Psoas muscle (tissue), 8 donors: ENCODE measurements around the gene SWAP70. TPM values are rescaled to one million over a fixed set of nuclear protein-coding genes. Genes with fewer than 3 reads are reported as not detected.

Source experiments
- ATAC-seq, 4 donors: fragments of 200-7000 bp; cut with Tn5 transposase; one replicate each; pipeline ENCODE4 v1.9.1; 2020; ENCODE audit warnings: moderate library complexity in 3 of 4, mild to moderate bottlenecking in 2 of 4
- DNase-seq, 2 donors: peaks; one replicate each; pipeline ENCODE4 v3.0.0-alpha.2; 2020
- H3K27ac ChIP-seq: fragments of 200-600 bp; one replicate; pipeline ENCODE4 v1.8.0; 2022
- H3K27me3 ChIP-seq, 3 donors: fragments of 200-600 bp in 1 of 3; one replicate each; pipeline versions ENCODE4 v1.6.1 to v1.8.0; 2013 to 2022; ENCODE audit warnings: low read length in 2 of 3, mild to moderate bottlenecking in 2 of 3, moderate library complexity in 1 of 3; ENCODE audit not compliant: insufficient read depth in 3 of 3
- H3K36me3 ChIP-seq, 2 donors: fragments of 200-600 bp in 1 of 2; one replicate each; pipeline versions ENCODE4 v1.6.1 to v1.8.0; 2013 to 2022; ENCODE audit warnings: low read depth in 1 of 2, mild to moderate bottlenecking in 1 of 2, moderate library complexity in 1 of 2; ENCODE audit not compliant: insufficient read depth in 1 of 2
- H3K4me1 ChIP-seq: fragments of 200-600 bp; one replicate; pipeline ENCODE4 v1.8.0; 2022
- H3K4me3 ChIP-seq: fragments of 200-600 bp; one replicate; pipeline ENCODE4 v1.8.0; 2022; ENCODE audit warnings: mild to moderate bottlenecking
- H3K9me3 ChIP-seq: fragments of 200-600 bp; one replicate; pipeline ENCODE4 v1.8.0; 2022
- CTCF ChIP-seq: fragments of 200-600 bp; IDR thresholded peaks from one replicate; pipeline ENCODE4 v1.8.0; 2022; ENCODE audit warnings: antibody characterized with exemption
- WGBS, 3 donors: extraction: QIAGEN DNeasy Blood & Tissue Kit; methylation state at CpG; one replicate each; pipeline versions ENCODE4 v1.1.6 to v1.1.7; 2013; 5-methylcytosine and 5-hydroxymethylcytosine counted together
- intact Hi-C, 2 donors: fragments of 100-400 bp; cut with DNase I; formaldehyde crosslinking; loops; one replicate each; pipeline versions ENCODE4 v1.11.0 to v1.14.2; 2022
- polyA plus RNA-seq, 3 donors: library from polyadenylated mRNA; stranded (reverse); fragments of 200-250 nt; gene quantifications; one replicate each; pipeline ENCODE4 v1.2.3, GENCODE V29; 2013
- total RNA-seq, 4 donors: library from RNA; stranded (reverse); fragmentation: NEBNext Ultra II Directional in 2 of 4; extraction: Animal tissue kit (Norgen Biotek cat#: 25700) in 2 of 4; gene quantifications; one replicate each; pipeline versions ENCODE4 v1.2.1 to v1.2.4, GENCODE V29; 2021 to 2023
- donor health status: healthy with polysubstance abuse.
- donor health status: DM: no; HTN: no; CAD: no; lungs with moderate emphysema.
- donor health status: Bipolar disorder and iron deficiency.
- donor health status: healthy.
- donor health status: DM: yes; HTN: yes; CAD: no.
- donor health status: DM: no; HTN: no; CAD: no.
- donor health status: DM: no; HTN: no; CAD: no.
- donor health status: DM: yes; HTN: yes; CAD: no.

SWAP70 gene
- total and polyA plus RNA-seq, 7 donors = 4.3 to 13.3 (median 8.2) TPM

GRCh38 chr11:9653871-9654270, 10.0 kb upstream of the SWAP70 start:
- no peak for ATAC-seq

GRCh38 chr11:9656864-9657263, 7.0 kb upstream of the SWAP70 start:
- DNase-seq (no peak), ATAC-seq (no peak)
- Histone ChIP-seq H3K4me1 (no peaks in the 10 kb centered on the region), H3K36me3 (no peaks in the 10 kb centered on the region), H3K27ac (no peak overlapping the region), H3K4me3 (no peak overlapping the region), H3K9me3 (no peaks in the 10 kb centered on the region), H3K27me3 (peaks cover 0 to 9% (median 2%) of the 10 kb centered on the region in 3 donors)
- intact Hi-C loops = no loop called here
- TF ChIP-seq CTCF = no peak

More at GRCh38 chr11:9653871-9654270, 10.0 kb upstream of the SWAP70 start:
- intact Hi-C loops = no loop called here
- no peaks in the 10 kb centered on the region for H3K9me3 ChIP-seq
- no peak for TF ChIP-seq CTCF
- 80 to 87% (median 84%) methylated on average over 2 of the region's 2 CpGs for WGBS, 3 donors
- no peak for DNase-seq
- H3K4me1 ChIP-seq = no peaks in the 10 kb centered on the region
- H3K36me3 ChIP-seq = no peaks in the 10 kb centered on the region
- H3K4me3 ChIP-seq = no peak overlapping the region
- no peaks in the 10 kb centered on the region for H3K27me3 ChIP-seq
- H3K27ac ChIP-seq = no peak overlapping the region

GRCh38 chr11:9657531-9657930, 6.3 kb upstream of the SWAP70 start:
- intact Hi-C loops = no loop called here
- Histone ChIP-seq H3K4me1 (no peaks in the 10 kb centered on the region), H3K9me3 (no peaks in the 10 kb centered on the region), H3K36me3 (no peaks in the 10 kb centered on the region), H3K27me3 (peaks cover 0 to 11% (median 2%) of the 10 kb centered on the region in 3 donors), H3K4me3 (no peak overlapping the region), H3K27ac (no peak overlapping the region)
- DNase-seq (no peak), ATAC-seq (no peak)
- no peak for TF ChIP-seq CTCF
- WGBS, 3 donors = 80 to 86% (median 81%) methylated on average over 6 of the region's 6 CpGs

GRCh38 chr11:9660886-9661285, 3.0 kb upstream of the SWAP70 start:
- Histone ChIP-seq H3K27ac (no peak overlapping the region), H3K9me3 (peaks cover 7% of the 10 kb centered on the region), H3K36me3 (no peaks in the 10 kb centered on the region), H3K4me3 (no peak overlapping the region), H3K27me3 (peaks cover 0 to 18% (median 6%) of the 10 kb centered on the region in 3 donors), H3K4me1 (no peaks in the 10 kb centered on the region)
- WGBS, 3 donors = 91 to 98% (median 94%) methylated on average over 3 of the region's 3 CpGs
- ATAC-seq (no peak), DNase-seq (no peak)
- intact Hi-C loops = loop anchor here in 1 of 2 donors (5.0 kb wide), 1 partner anchor 49 kb away; no protein-coding TSS in a partner anchor
- no peak for TF ChIP-seq CTCF

- WGBS, 3 donors = 54 to 77% (median 62%) methylated on average over 3 of the region's 3 CpGs
- no peaks in the 10 kb centered on the region for H3K4me1 ChIP-seq
- H3K27me3 ChIP-seq = peaks cover 0 to 18% (median 6%) of the 10 kb centered on the region in 3 donors
- ATAC-seq (no peak), DNase-seq (no peak)
- peaks cover 11% of the 10 kb centered on the region for H3K9me3 ChIP-seq
- H3K27ac ChIP-seq = no peak overlapping the region
- intact Hi-C loops = loop anchor here in 1 of 2 donors (5.0 kb wide), 1 partner anchor 50 kb away; no protein-coding TSS in a partner anchor
- no peak overlapping the region for H3K4me3 ChIP-seq
- TF ChIP-seq CTCF = no peak
- H3K36me3 ChIP-seq = no peaks in the 10 kb centered on the region
Measured at GRCh38 chr11:9662273-9662672, 1.6 kb upstream of the SWAP70 start.
